Ovary (tissue), 9 donors: ENCODE results near the gene IFI27L2. TPM values are rescaled to one million over a fixed set of nuclear protein-coding genes. Genes with fewer than 3 reads are reported as not detected.
A peak's percentile ranks its signal among the peaks of the same experiment; 100 is the strongest.

ENCODE experiments used
- DNase-seq, 5 donors: peaks; one replicate each; pipeline ENCODE4 v3.0.0-alpha.2; 2019 to 2020
- H3K27ac ChIP-seq, 2 donors: fragments of 200-600 bp; one replicate each; pipeline versions ENCODE4 v1.5.1 to v1.8.0; 2019 to 2022
- H3K27me3 ChIP-seq: fragments of 200-600 bp; one replicate; pipeline ENCODE4 v1.8.0; 2022
- H3K36me3 ChIP-seq: fragments of 200-600 bp; sonication (generic); one replicate; pipeline ENCODE4 v1.5.1; 2019
- H3K4me1 ChIP-seq: one replicate; pipeline ENCODE4 v1.8.1; 2013; ENCODE audit warnings: mild to moderate bottlenecking, moderate library complexity; ENCODE audit not compliant: insufficient read depth
- H3K4me3 ChIP-seq: fragments of 200-600 bp; sonication (generic); one replicate; pipeline ENCODE4 v1.5.1; 2017
- H3K9me3 ChIP-seq, 2 donors: fragments of 200-600 bp in 1 of 2; sonication (generic) in 1 of 2; one replicate each; pipeline versions ENCODE4 v1.5.1 to v1.8.1; 2013 to 2019; ENCODE audit warnings: mild to moderate bottlenecking in 1 of 2, moderate library complexity in 1 of 2
- CTCF ChIP-seq, 3 donors: fragments of 450-650 bp in 2 of 3; fragments of 200-600 bp in 1 of 3; IDR thresholded peaks; one replicate each; pipeline versions ENCODE4 v1.5.1 to v1.8.0; 2016 to 2022; ENCODE audit warnings: antibody characterized with exemption in 3 of 3, mild to moderate bottlenecking in 1 of 3
- EP300 ChIP-seq: sonication (generic); formaldehyde crosslinking; IDR thresholded peaks from one replicate; pipeline ENCODE4 v1.6.1; 2017; ENCODE audit warnings: antibody characterized with exemption
- POLR2A ChIP-seq: fragments of 450-650 bp; IDR thresholded peaks from one replicate; pipeline ENCODE4 v1.6.1; 2017; ENCODE audit warnings: antibody characterized with exemption, mild to moderate bottlenecking, moderate library complexity
- WGBS, 3 donors: extraction: QIAGEN DNeasy Blood & Tissue Kit in 1 of 3; methylation state at CpG; one replicate each; pipeline versions ENCODE4 v1.1.5 to v1.1.7; 2013 to 2017; 5-methylcytosine and 5-hydroxymethylcytosine counted together
- intact Hi-C, 4 donors: fragments of 100-400 bp; cut with DNase I; formaldehyde crosslinking; loops; one replicate each; pipeline versions ENCODE4 v1.11.0 to v1.15.1; 2022 to 2023
- polyA plus RNA-seq, 2 donors: library from polyadenylated mRNA; stranded (reverse); fragments of 200-250 nt in 1 of 2; fragments of 350-450 nt in 1 of 2; fragmentation: Illumina TruSeq in 1 of 2; extraction: RNeasy Lipid Tissue Mini Kit (QIAGEN cat#74804) in 1 of 2; gene quantifications; one replicate each; pipeline ENCODE4 v1.2.3, GENCODE V29; 2013 to 2014
- total RNA-seq, 7 donors: library from RNA; depleted of rRNA in 2 of 7; stranded (reverse); fragments of >200 nt in 2 of 7; fragmentation: NEBNext Ultra II Directional in 3 of 7; extraction: Animal tissue kit (Norgen Biotek cat#: 25700) in 3 of 7; gene quantifications; one replicate each; pipeline versions ENCODE4 v1.1.0 to v1.2.4, GENCODE V29; 2016 to 2023
- donor health status: DM: no; HTN: no; CAD: no; lungs with moderate emphysema.
- donor health status: DM: no; HTN: no; CAD: no.
- donor health status: Bipolar disorder and iron deficiency.
- donor health status: DM: yes; HTN: yes; CAD: no.
- donor health status: DM: no; HTN: no; CAD: no.
- donor health status: DM: yes; HTN: yes; CAD: no.

The IFI27L2 gene
- total and polyA plus RNA-seq, 9 donors = 37.8 to 145 (median 88.5) TPM

- H3K27me3 ChIP-seq = no peaks in the 10 kb centered on the region
- H3K9me3 ChIP-seq = no peaks in the 10 kb centered on the region
- intact Hi-C loops = no loop called here
- no peak overlapping the region for H3K4me3 ChIP-seq
- peak in 1 of 5 donors; percentile 17 for DNase-seq
- WGBS, 3 donors = 44 to 45% (median 44%) methylated on average over 3 of the region's 3 CpGs
- H3K36me3 ChIP-seq = no peaks in the 10 kb centered on the region
- H3K4me1 ChIP-seq = no peaks in the 10 kb centered on the region
- TF ChIP-seq CTCF (IDR thresholded peaks at IDR 0.05) = no peak
- no peak for TF ChIP-seq EP300
- TF ChIP-seq POLR2A = no peak
- no peak overlapping the region for H3K27ac ChIP-seq
These were observed 7.9 kb downstream of the IFI27L2 start for GRCh38 chr14:94121485-94121884.

GRCh38 chr14:94120667-94121340 lies 8.6 kb downstream of the IFI27L2 start:
- TF ChIP-seq EP300 (no peak), CTCF (IDR thresholded peaks at IDR 0.05) (no peak)
- DNase-seq = peak in 2 of 5 donors; percentile 1 to 10

GRCh38 chr14:94119071-94119470 lies 10.3 kb downstream of the IFI27L2 start:
- intact Hi-C loops = no loop called here
- Histone ChIP-seq H3K27ac (no peak overlapping the region), H3K9me3 (no peaks in the 10 kb centered on the region), H3K36me3 (no peaks in the 10 kb centered on the region), H3K4me1 (peaks cover 2% of the 10 kb centered on the region), H3K4me3 (no peak overlapping the region), H3K27me3 (no peaks in the 10 kb centered on the region)
- TF ChIP-seq POLR2A (no peak), CTCF (IDR thresholded peaks at IDR 0.05) (no peak), EP300 (no peak)
- DNase-seq = peak in 1 of 5 donors; percentile 3

More at GRCh38 chr14:94120667-94121340, 8.6 kb downstream of the IFI27L2 start:
- Histone ChIP-seq H3K27ac (no peak overlapping the region), H3K4me1 (no peaks in the 10 kb centered on the region), H3K9me3 (no peaks in the 10 kb centered on the region), H3K4me3 (no peak overlapping the region), H3K27me3 (no peaks in the 10 kb centered on the region), H3K36me3 (no peaks in the 10 kb centered on the region)
- intact Hi-C loops = no loop called here
- 81 to 87% (median 84%) methylated on average over 5 of the region's 5 CpGs for WGBS, 3 donors

- WGBS, 3 donors = 76 to 78% (median 77%) methylated on average over 9 of the region's 9 CpGs
These were observed 11.5 kb downstream of the IFI27L2 start for GRCh38 chr14:94117856-94118255.

More at GRCh38 chr14:94117856-94118255, 11.5 kb downstream of the IFI27L2 start:
- intact Hi-C loops = no loop called here
- DNase-seq = peak in 1 of 5 donors; percentile 10
- TF ChIP-seq EP300 = no peak
- TF ChIP-seq CTCF (IDR thresholded peaks at IDR 0.05) = no peak
- TF ChIP-seq POLR2A = no peak
- H3K27ac ChIP-seq = no peak overlapping the region
- H3K4me1 ChIP-seq = peaks cover 2% of the 10 kb centered on the region
- no peaks in the 10 kb centered on the region for H3K27me3 ChIP-seq
- no peaks in the 10 kb centered on the region for H3K9me3 ChIP-seq
- H3K4me3 ChIP-seq = no peak overlapping the region
- H3K36me3 ChIP-seq = no peaks in the 10 kb centered on the region
